GM19035 (cell line): Measurements from ENCODE around the gene ADGRB2.
"Not testable (repeated sequence)": the region's sequence is repeated elsewhere in the genome, so short reads cannot be mapped to it uniquely, and the experiment has no call there.

Source experiments
- ATAC-seq: cut with Tn5 transposase; IDR thresholded peaks from one replicate; pipeline ENCODE4 v1.9.1; 2021; ENCODE audit not compliant: unreplicated experiment

ADGRB2 gene

GRCh38 chr1:31730336-31731048 lies 33.6 kb downstream of the ADGRB2 start:
- ATAC-seq = no peak

- no peak for ATAC-seq
These were observed 36.3 kb downstream of the ADGRB2 start for GRCh38 chr1:31727849-31728248.

GRCh38 chr1:31727195-31727594 lies 36.9 kb downstream of the ADGRB2 start:
- ATAC-seq = no peak

GRCh38 chr1:31726715-31727114 lies 37.4 kb downstream of the ADGRB2 start:
- ATAC-seq = no peak

GRCh38 chr1:31725777-31726535 lies 38.2 kb downstream of the ADGRB2 start:
- no peak for ATAC-seq

- ATAC-seq = no peak
These were observed 39.0 kb downstream of the ADGRB2 start for GRCh38 chr1:31725134-31725533.

- no peak for ATAC-seq
These were observed 40.2 kb downstream of the ADGRB2 start for GRCh38 chr1:31723828-31724359.

GRCh38 chr1:31718327-31718897 lies 45.7 kb downstream of the ADGRB2 start:
- ATAC-seq = no peak

GRCh38 chr1:31717341-31717740 lies 46.8 kb downstream of the ADGRB2 start:
- ATAC-seq = no peak

GRCh38 chr1:31715873-31716220 lies 48.3 kb downstream of the ADGRB2 start:
- no peak for ATAC-seq

- ATAC-seq = no peak
These were observed 48.9 kb downstream of the ADGRB2 start for GRCh38 chr1:31715087-31715872.

GRCh38 chr1:31714442-31715086 lies 49.6 kb downstream of the ADGRB2 start:
- ATAC-seq = no peak

GRCh38 chr1:31712630-31713029 lies 51.5 kb downstream of the ADGRB2 start:
- ATAC-seq = no peak

- no peak for ATAC-seq
These were observed 52.1 kb downstream of the ADGRB2 start for GRCh38 chr1:31712068-31712467.

- no peak for ATAC-seq
These were observed 55.8 kb downstream of the ADGRB2 start for GRCh38 chr1:31708324-31708723.

GRCh38 chr1:31707711-31708110 lies 56.4 kb downstream of the ADGRB2 start:
- ATAC-seq = no peak

- ATAC-seq = not testable (repeated sequence)
These were observed 57.0 kb downstream of the ADGRB2 start for GRCh38 chr1:31707059-31707600.

- no peak for ATAC-seq
These were observed 57.6 kb downstream of the ADGRB2 start for GRCh38 chr1:31706384-31707058.

GRCh38 chr1:31705080-31705866 lies 58.9 kb downstream of the ADGRB2 start:
- ATAC-seq = no peak
